HepG2 (cell line): ENCODE measurements around the gene SLC25A43. TPM values are rescaled to one million over a fixed set of nuclear protein-coding genes. Genes with fewer than 3 reads are reported as not detected.

Experiments
- ATAC-seq: fragments of 200-7000 bp; cut with Tn5 transposase; 3 replicates; pipeline ENCODE4 v1.9.1; 2020; ENCODE audit warnings: mild to moderate bottlenecking, moderate library complexity
- BruUV-seq: library from RNA; stranded (reverse); fragments of 400-500 nt; replicated peaks from 2 replicates; lab custom pipeline; 2021; lab: Mats Ljungman, UMichigan
- CTCF ChIA-PET: fragments of 300-600 bp; formaldehyde crosslinking; extraction: SDS; loops from one replicate; lab custom pipeline; 2021; ENCODE audit warnings: low total read pairs, inconsistent platforms, low intra/inter-chr PET ratio; lab: Yijun Ruan, JAX
- POLR2A ChIA-PET: fragments of 350-600 bp; sonication (Branson Sonifier 250); formaldehyde crosslinking; loops from one replicate; lab custom pipeline; 2020; ENCODE audit warnings: antibody characterized with exemption, inconsistent platforms; lab: Yijun Ruan, JAX
- DNase-seq: peaks from one replicate; pipeline ENCODE4 v3.0.0-alpha.2; 2015; ENCODE audit warnings: low spot score
- FAIRE-seq: peaks from 3 replicates; lab custom pipeline; 2011; peaks lifted over from hg19 to GRCh38; lab: Jason Lieb, UNC
- H2AFZ ChIP-seq: one replicate; pipeline ENCODE4 v1.6.1; 2011; ENCODE audit warnings: low read length, inconsistent platforms
- H3K27ac ChIP-seq: fragments of 300-600 bp; 3 replicates; pipeline ENCODE4 v1.8.0; 2011; ENCODE audit warnings: mixed run types, mild to moderate bottlenecking, mixed read lengths, low read length, inconsistent platforms; ENCODE audit not compliant: insufficient read depth; ENCODE audit errors: extremely low read length
- H3K27me3 ChIP-seq, 2 experiments: fragments of 200-600 bp in 1 of 2; 2 replicates in 1 of 2; 3 replicates in 1 of 2; pipeline versions ENCODE4 v1.6.0 to v1.8.0; 2011; ENCODE audit warnings: low read length in 2 of 2, mild to moderate bottlenecking in 2 of 2, moderate library complexity in 2 of 2, inconsistent platforms in 1 of 2; ENCODE audit not compliant: insufficient read depth in 2 of 2, control insufficient read depth in 1 of 2
- H3K36me3 ChIP-seq, 2 experiments: fragments of 200-600 bp in 1 of 2; replicated peaks in 1 of 2; 2 replicates in 1 of 2; 3 replicates in 1 of 2; pipeline versions ENCODE4 v1.5.1 to v1.8.0; 2011; ENCODE audit warnings: low read length in 2 of 2, inconsistent platforms in 1 of 2; ENCODE audit not compliant: insufficient read depth in 2 of 2, control insufficient read depth in 1 of 2
- H3K4me1 ChIP-seq: 2 replicates; pipeline ENCODE4 v1.5.1; 2012; ENCODE audit warnings: low read length, inconsistent platforms; ENCODE audit not compliant: insufficient read depth
- H3K4me2 ChIP-seq: 2 replicates; pipeline ENCODE4 v1.6.0; 2011; ENCODE audit warnings: low read depth, low read length, inconsistent platforms
- H3K4me3 ChIP-seq, 3 experiments: fragments of 200-600 bp in 1 of 3; sonication (generic), shearing (Covaris generic) in 1 of 3; replicated peaks in 1 of 3; 2 replicates each; pipeline ENCODE4 v1.5.1; 2011 to 2016; ENCODE audit warnings: low read length in 3 of 3, inconsistent platforms in 2 of 3, low read depth in 2 of 3, mild to moderate bottlenecking in 2 of 3, control low read depth in 1 of 3, mixed read lengths in 1 of 3; ENCODE audit not compliant: insufficient read depth in 1 of 3
- H3K79me2 ChIP-seq: one replicate; pipeline ENCODE4 v1.6.1; 2011; ENCODE audit warnings: low read length, inconsistent platforms; ENCODE audit not compliant: insufficient read depth
- H3K9ac ChIP-seq: 2 replicates; pipeline ENCODE4 v1.6.0; 2011; ENCODE audit warnings: mild to moderate bottlenecking, low read depth, low read length, inconsistent platforms; ENCODE audit not compliant: insufficient read depth
- H3K9me3 ChIP-seq: 2 replicates; pipeline ENCODE4 v1.5.1; 2012; ENCODE audit warnings: mild to moderate bottlenecking, low read length
- H4K20me1 ChIP-seq: 2 replicates; pipeline ENCODE4 v1.6.0; 2011; ENCODE audit warnings: inconsistent platforms, mild to moderate bottlenecking, low read length, moderate library complexity; ENCODE audit not compliant: insufficient read depth
- CC2D1A ChIP-seq: sonication (generic); formaldehyde crosslinking; IDR thresholded peaks from 2 replicates; pipeline ENCODE4 v1.8.1; 2023; ENCODE audit warnings: mild to moderate bottlenecking, missing genetic modification reagents
- EHMT2 ChIP-seq: fragments of 200-600 bp; sonication (generic); IDR thresholded peaks from 2 replicates; pipeline ENCODE4 v1.7.0; 2017; ENCODE audit warnings: antibody characterized with exemption, low read depth, low read length, borderline replicate concordance
- NR3C1 ChIP-seq: sonication (generic); formaldehyde crosslinking; IDR thresholded peaks from 2 replicates; pipeline ENCODE4 v1.4.0; 2020; ENCODE audit warnings: missing genetic modification reagents
- PHB2 ChIP-seq: fragments of 450-650 bp; IDR thresholded peaks from 2 replicates; pipeline ENCODE4 v1.6.1; 2018; ENCODE audit not compliant: partially characterized antibody
- SP140L ChIP-seq: sonication (generic); formaldehyde crosslinking; IDR thresholded peaks from 2 replicates; pipeline ENCODE4 v1.4.0; 2020; ENCODE audit warnings: missing genetic modification reagents, borderline replicate concordance
- TBP ChIP-seq: sonication (generic); formaldehyde crosslinking; IDR thresholded peaks from 2 replicates; pipeline ENCODE4 v1.5.0; 2020; ENCODE audit warnings: missing genetic modification reagents
- ZC3H4 ChIP-seq: sonication (generic); formaldehyde crosslinking; IDR thresholded peaks from 2 replicates; pipeline ENCODE4 v1.4.0; 2020; ENCODE audit warnings: missing genetic modification reagents, borderline replicate concordance
- ZFP82 ChIP-seq: sonication (generic); formaldehyde crosslinking; IDR thresholded peaks from 2 replicates; pipeline ENCODE4 v1.5.1; 2020; ENCODE audit warnings: mild to moderate bottlenecking, missing genetic modification reagents, borderline replicate concordance
- ZNF333 ChIP-seq: sonication (generic); formaldehyde crosslinking; IDR thresholded peaks from 2 replicates; pipeline ENCODE4 v1.4.0; 2020; ENCODE audit warnings: mild to moderate bottlenecking, missing genetic modification reagents, borderline replicate concordance
- WGBS: methylation state at CpG from one replicate; pipeline ENCODE4 v1.1.6; 2017; ENCODE audit warnings: low lambda C conversion rate; 5-methylcytosine and 5-hydroxymethylcytosine counted together
- in situ Hi-C: cut with HindIII; loops from 2 replicates; pipeline ENCODE4 v1.10.0; 2017; ENCODE audit warnings: low pct_unique_long_range_greater_than_20kb; ENCODE audit not compliant: extremely low pct_ligation_motif_present
- intact Hi-C: fragments of 100-400 bp; cut with micrococcal nuclease; formaldehyde crosslinking; loops from one replicate; pipeline ENCODE4 v1.10.0; 2022; ENCODE audit not compliant: unreplicated experiment
- polyA plus RNA-seq, 8 experiments: library from polyadenylated mRNA; depleted of rRNA in 3 of 8; stranded (reverse) in 7 of 8; unstranded in 1 of 8; fragments of >200 nt; fragmentation: Illumina TruSeq in 4 of 8; extraction: Trizol in 4 of 8; gene quantifications; 2 replicates each; pipeline versions ENCODE4 v1.2.1 to v1.2.3, GENCODE V29; 2011 to 2016; ENCODE audit warnings: low read depth in 4 of 8, missing spikeins in 1 of 8, mixed read lengths in 1 of 8; ENCODE audit not compliant: insufficient read depth in 1 of 8
- total RNA-seq, 5 experiments: library from RNA; depleted of rRNA; stranded (reverse); fragments of >200 nt; fragmentation: Illumina TruSeq; extraction: Trizol; gene quantifications; 2 replicates each; pipeline ENCODE4 v1.2.3, GENCODE V29; 2016; ENCODE audit warnings: low read depth in 1 of 5
- TF ChIP-seq, protein P1 (sequence below): sonication (generic); formaldehyde crosslinking; IDR thresholded peaks from 2 replicates; pipeline ENCODE4 v1.8.1; 2023; ENCODE audit warnings: mild to moderate bottlenecking, inconsistent platforms, moderate library complexity, missing genetic modification reagents, borderline replicate concordance
- TF ChIP-seq, protein P2 (sequence below): sonication (generic); formaldehyde crosslinking; IDR thresholded peaks from 2 replicates; pipeline ENCODE4 v1.4.0; 2020; ENCODE audit warnings: missing genetic modification reagents
- TF ChIP-seq, protein P3 (sequence below): IDR thresholded peaks from 2 replicates; pipeline ENCODE4 v1.6.1; 2016; ENCODE audit warnings: mild to moderate bottlenecking, missing biosample characterization, missing genetic modification reagents
- TF ChIP-seq, protein P4 (sequence below): IDR thresholded peaks from 2 replicates; pipeline ENCODE4 v1.6.1; 2016; ENCODE audit warnings: low read depth

SLC25A43 gene
- total and polyA plus RNA-seq, 2 of the 13 experiments (the other 11 are each of a cell fraction or from before 2014, with no cell fraction given): 5.8 to 13.2 TPM

DNA sequence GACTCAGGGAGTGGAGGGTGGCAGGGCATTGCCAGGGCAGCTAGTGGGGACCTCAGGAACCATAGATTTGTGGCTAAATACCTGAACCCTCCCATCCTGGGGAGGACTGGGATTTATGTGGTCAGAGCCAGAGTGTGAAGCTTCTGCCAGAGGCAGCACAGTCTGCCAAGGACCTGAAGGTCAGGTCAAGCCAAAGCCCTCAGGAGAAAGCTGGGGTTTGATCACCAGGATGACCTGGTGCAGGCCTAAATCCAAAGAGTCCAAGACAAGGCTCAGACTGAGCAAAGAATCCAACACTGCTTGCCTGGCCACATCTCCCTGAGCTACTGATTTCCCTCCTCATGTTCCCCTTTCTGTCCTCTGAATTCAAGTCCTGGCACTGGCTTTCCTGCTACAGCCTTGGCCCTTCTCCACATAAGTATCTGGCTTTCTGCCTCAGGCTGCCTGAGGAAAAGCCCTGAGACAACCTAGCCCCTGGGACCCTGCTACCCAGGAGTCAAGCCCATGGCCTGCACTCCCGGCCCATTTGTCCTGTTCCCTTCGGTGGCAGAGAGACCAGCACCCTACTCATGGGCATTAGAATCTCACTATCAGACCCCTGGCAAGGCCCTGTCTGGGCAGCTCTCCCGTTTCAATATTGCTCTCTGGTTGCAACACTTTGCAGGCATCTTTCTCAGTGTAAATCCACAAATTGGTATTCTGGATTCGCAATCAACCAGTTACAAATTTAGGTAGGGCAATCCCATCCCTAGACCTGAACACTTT, 39.3 kb upstream of the SLC25A43 start:
- FAIRE-seq: no peak
- in situ Hi-C loops (no loop called here), intact Hi-C loops (no loop called here)
- Histone ChIP-seq H3K27me3 (no peaks in the 10 kb centered on the region), H3K9ac (no peak overlapping the region), H3K36me3 (no peaks in the 10 kb centered on the region), H3K4me2 (no peak overlapping the region), H3K27ac (no peak overlapping the region), H2AFZ (no peak overlapping the region), H3K4me3 (no peak overlapping the region), H4K20me1 (no peaks in the 10 kb centered on the region), H3K79me2 (no peaks in the 10 kb centered on the region), H3K4me1 (no peaks in the 10 kb centered on the region), H3K9me3 (no peaks in the 10 kb centered on the region)
- WGBS: 0% methylated on average over 1 of the region's 4 CpGs
- POLR2A ChIA-PET: no interaction called here
- no TSS peak for BruUV-seq
- CTCF ChIA-PET: no interaction called here
- DNase-seq: no peak
- no peak for TF ChIP-seq ZC3H4 (CRISPR knock-in tag)
- no peak for TF ChIP-seq ZNF333 (CRISPR knock-in tag)
- TF ChIP-seq, protein P1, sequence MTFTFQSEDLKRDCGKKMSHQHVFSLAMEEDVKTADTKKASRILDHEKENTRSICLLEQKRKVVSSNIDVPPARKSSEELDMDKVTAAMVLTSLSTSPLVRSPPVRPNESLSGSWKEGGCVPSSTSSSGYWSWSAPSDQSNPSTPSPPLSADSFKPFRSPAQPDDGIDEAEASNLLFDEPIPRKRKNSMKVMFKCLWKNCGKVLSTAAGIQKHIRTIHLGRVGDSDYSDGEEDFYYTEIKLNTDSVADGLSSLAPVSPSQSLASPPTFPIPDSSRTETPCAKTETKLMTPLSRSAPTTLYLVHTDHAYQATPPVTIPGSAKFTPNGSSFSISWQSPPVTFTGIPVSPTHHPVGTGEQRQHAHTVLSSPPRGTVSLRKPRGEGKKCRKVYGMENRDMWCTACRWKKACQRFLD (CRISPR knock-in tag): no peak
- no peak for TF ChIP-seq PHB2
- TF ChIP-seq, protein P2, sequence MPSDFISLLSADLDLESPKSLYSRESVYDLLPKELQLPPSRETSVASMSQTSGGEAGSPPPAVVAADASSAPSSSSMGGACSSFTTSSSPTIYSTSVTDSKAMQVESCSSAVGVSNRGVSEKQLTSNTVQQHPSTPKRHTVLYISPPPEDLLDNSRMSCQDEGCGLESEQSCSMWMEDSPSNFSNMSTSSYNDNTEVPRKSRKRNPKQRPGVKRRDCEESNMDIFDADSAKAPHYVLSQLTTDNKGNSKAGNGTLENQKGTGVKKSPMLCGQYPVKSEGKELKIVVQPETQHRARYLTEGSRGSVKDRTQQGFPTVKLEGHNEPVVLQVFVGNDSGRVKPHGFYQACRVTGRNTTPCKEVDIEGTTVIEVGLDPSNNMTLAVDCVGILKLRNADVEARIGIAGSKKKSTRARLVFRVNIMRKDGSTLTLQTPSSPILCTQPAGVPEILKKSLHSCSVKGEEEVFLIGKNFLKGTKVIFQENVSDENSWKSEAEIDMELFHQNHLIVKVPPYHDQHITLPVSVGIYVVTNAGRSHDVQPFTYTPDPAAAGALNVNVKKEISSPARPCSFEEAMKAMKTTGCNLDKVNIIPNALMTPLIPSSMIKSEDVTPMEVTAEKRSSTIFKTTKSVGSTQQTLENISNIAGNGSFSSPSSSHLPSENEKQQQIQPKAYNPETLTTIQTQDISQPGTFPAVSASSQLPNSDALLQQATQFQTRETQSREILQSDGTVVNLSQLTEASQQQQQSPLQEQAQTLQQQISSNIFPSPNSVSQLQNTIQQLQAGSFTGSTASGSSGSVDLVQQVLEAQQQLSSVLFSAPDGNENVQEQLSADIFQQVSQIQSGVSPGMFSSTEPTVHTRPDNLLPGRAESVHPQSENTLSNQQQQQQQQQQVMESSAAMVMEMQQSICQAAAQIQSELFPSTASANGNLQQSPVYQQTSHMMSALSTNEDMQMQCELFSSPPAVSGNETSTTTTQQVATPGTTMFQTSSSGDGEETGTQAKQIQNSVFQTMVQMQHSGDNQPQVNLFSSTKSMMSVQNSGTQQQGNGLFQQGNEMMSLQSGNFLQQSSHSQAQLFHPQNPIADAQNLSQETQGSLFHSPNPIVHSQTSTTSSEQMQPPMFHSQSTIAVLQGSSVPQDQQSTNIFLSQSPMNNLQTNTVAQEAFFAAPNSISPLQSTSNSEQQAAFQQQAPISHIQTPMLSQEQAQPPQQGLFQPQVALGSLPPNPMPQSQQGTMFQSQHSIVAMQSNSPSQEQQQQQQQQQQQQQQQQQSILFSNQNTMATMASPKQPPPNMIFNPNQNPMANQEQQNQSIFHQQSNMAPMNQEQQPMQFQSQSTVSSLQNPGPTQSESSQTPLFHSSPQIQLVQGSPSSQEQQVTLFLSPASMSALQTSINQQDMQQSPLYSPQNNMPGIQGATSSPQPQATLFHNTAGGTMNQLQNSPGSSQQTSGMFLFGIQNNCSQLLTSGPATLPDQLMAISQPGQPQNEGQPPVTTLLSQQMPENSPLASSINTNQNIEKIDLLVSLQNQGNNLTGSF (CRISPR knock-in tag): no peak
- TF ChIP-seq, protein P3, sequence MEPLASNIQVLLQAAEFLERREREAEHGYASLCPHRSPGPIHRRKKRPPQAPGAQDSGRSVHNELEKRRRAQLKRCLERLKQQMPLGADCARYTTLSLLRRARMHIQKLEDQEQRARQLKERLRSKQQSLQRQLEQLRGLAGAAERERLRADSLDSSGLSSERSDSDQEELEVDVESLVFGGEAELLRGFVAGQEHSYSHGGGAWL (CRISPR knock-in tag): no peak
- TF ChIP-seq, protein P4, sequence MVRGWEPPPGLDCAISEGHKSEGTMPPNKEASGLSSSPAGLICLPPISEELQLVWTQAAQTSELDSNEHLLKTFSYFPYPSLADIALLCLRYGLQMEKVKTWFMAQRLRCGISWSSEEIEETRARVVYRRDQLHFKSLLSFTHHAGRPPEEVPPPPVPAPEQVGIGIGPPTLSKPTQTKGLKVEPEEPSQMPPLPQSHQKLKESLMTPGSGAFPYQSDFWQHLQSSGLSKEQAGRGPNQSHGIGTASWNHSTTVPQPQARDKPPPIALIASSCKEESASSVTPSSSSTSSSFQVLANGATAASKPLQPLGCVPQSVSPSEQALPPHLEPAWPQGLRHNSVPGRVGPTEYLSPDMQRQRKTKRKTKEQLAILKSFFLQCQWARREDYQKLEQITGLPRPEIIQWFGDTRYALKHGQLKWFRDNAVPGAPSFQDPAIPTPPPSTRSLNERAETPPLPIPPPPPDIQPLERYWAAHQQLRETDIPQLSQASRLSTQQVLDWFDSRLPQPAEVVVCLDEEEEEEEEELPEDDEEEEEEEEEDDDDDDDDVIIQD (CRISPR knock-in tag): no peak
- TF ChIP-seq ZFP82 (CRISPR knock-in tag): no peak
- no peak for TF ChIP-seq NR3C1 (CRISPR knock-in tag)
- no peak for TF ChIP-seq CC2D1A (CRISPR knock-in tag)
- no peak for TF ChIP-seq EHMT2
- no peak for TF ChIP-seq TBP (CRISPR knock-in tag)
- no peak for TF ChIP-seq SP140L (CRISPR knock-in tag)
- no peak for ATAC-seq
